ENCODE data around the gene FAM83D.

The FAM83D gene

GRCh38 chr20:38932457-38933120 lies 6.4 kb downstream of the FAM83D start:
- DNase-seq (ENCODE audit: low spot score) (no peak), ATAC-seq (ENCODE audit: low read depth) (peak; percentile 35)
- H3K4me3 ChIP-seq (ENCODE audit: severe bottlenecking): no peak overlapping the region
- no peak for TF ChIP-seq CTCF (IDR thresholded peaks at IDR 0.05; ENCODE audit: poor library complexity, severe bottlenecking)
- H3K27ac ChIP-seq (ENCODE audit: poor library complexity, severe bottlenecking): peak overlapping the region; percentile 33
- peaks cover 58% of the 10 kb centered on the region for H3K4me1 ChIP-seq (ENCODE audit: insufficient read depth, poor library complexity, severe bottlenecking)
- H3K36me3 ChIP-seq (ENCODE audit: low read depth): peaks cover 55% of the 10 kb centered on the region
- H3K27me3 ChIP-seq (ENCODE audit: insufficient read depth, poor library complexity, severe bottlenecking): no peaks in the 10 kb centered on the region
- H3K9me3 ChIP-seq (ENCODE audit: severe bottlenecking): no peaks in the 10 kb centered on the region

- no peak for TF ChIP-seq CTCF (IDR thresholded peaks at IDR 0.05; ENCODE audit: poor library complexity, severe bottlenecking)
- ATAC-seq (ENCODE audit: low read depth): no peak
- H3K36me3 ChIP-seq (ENCODE audit: low read depth): peaks cover 67% of the 10 kb centered on the region
These were observed 8.3 kb downstream of the FAM83D start for GRCh38 chr20:38934530-38934929.

GRCh38 chr20:38935285-38935684 lies 9.1 kb downstream of the FAM83D start:
- H3K36me3 ChIP-seq (ENCODE audit: low read depth): peaks cover 70% of the 10 kb centered on the region
- H3K27me3 ChIP-seq (ENCODE audit: insufficient read depth, poor library complexity, severe bottlenecking): no peaks in the 10 kb centered on the region
- DNase-seq (ENCODE audit: low spot score): no peak
- peak overlapping the region; percentile 1 for H3K27ac ChIP-seq (ENCODE audit: poor library complexity, severe bottlenecking)
- peak; percentile 70 for TF ChIP-seq CTCF (IDR thresholded peaks at IDR 0.05; ENCODE audit: poor library complexity, severe bottlenecking)
- H3K9me3 ChIP-seq (ENCODE audit: severe bottlenecking): no peaks in the 10 kb centered on the region
- H3K4me3 ChIP-seq (ENCODE audit: severe bottlenecking): no peak overlapping the region
- H3K4me1 ChIP-seq (ENCODE audit: insufficient read depth, poor library complexity, severe bottlenecking): peaks cover 42% of the 10 kb centered on the region
- ATAC-seq (ENCODE audit: low read depth): peak; percentile 16; the same call in 1 of the 3 replicates

More at GRCh38 chr20:38934530-38934929, 8.3 kb downstream of the FAM83D start:
- Histone ChIP-seq H3K27me3 (ENCODE audit: insufficient read depth, poor library complexity, severe bottlenecking) (no peaks in the 10 kb centered on the region), H3K4me3 (ENCODE audit: severe bottlenecking) (no peak overlapping the region), H3K27ac (ENCODE audit: poor library complexity, severe bottlenecking) (no peak overlapping the region), H3K4me1 (ENCODE audit: insufficient read depth, poor library complexity, severe bottlenecking) (peaks cover 45% of the 10 kb centered on the region), H3K9me3 (ENCODE audit: severe bottlenecking) (no peaks in the 10 kb centered on the region)
- DNase-seq (ENCODE audit: low spot score): no peak

- Histone ChIP-seq H3K36me3 (ENCODE audit: low read depth) (peaks cover 76% of the 10 kb centered on the region), H3K27me3 (ENCODE audit: insufficient read depth, poor library complexity, severe bottlenecking) (no peaks in the 10 kb centered on the region), H3K4me3 (ENCODE audit: severe bottlenecking) (no peak overlapping the region), H3K27ac (ENCODE audit: poor library complexity, severe bottlenecking) (peak overlapping the region; percentile 1), H3K4me1 (ENCODE audit: insufficient read depth, poor library complexity, severe bottlenecking) (peaks cover 42% of the 10 kb centered on the region), H3K9me3 (ENCODE audit: severe bottlenecking) (no peaks in the 10 kb centered on the region)
- ATAC-seq (ENCODE audit: low read depth): peak; percentile 2; the same call in 1 of the 3 replicates
- no peak for DNase-seq (ENCODE audit: low spot score)
- TF ChIP-seq CTCF (IDR thresholded peaks at IDR 0.05; ENCODE audit: poor library complexity, severe bottlenecking): no peak
These were observed 9.8 kb downstream of the FAM83D start for GRCh38 chr20:38935967-38936407.

- ATAC-seq (ENCODE audit: low read depth) (no peak), DNase-seq (ENCODE audit: low spot score) (no peak)
- H3K36me3 ChIP-seq (ENCODE audit: low read depth): peaks cover 85% of the 10 kb centered on the region
- H3K27ac ChIP-seq (ENCODE audit: poor library complexity, severe bottlenecking): no peak overlapping the region
- no peaks in the 10 kb centered on the region for H3K9me3 ChIP-seq (ENCODE audit: severe bottlenecking)
- TF ChIP-seq CTCF (IDR thresholded peaks at IDR 0.05; ENCODE audit: poor library complexity, severe bottlenecking): no peak
- H3K4me1 ChIP-seq (ENCODE audit: insufficient read depth, poor library complexity, severe bottlenecking): peaks cover 37% of the 10 kb centered on the region
- no peak overlapping the region for H3K4me3 ChIP-seq (ENCODE audit: severe bottlenecking)
- no peaks in the 10 kb centered on the region for H3K27me3 ChIP-seq (ENCODE audit: insufficient read depth, poor library complexity, severe bottlenecking)
These were observed 10.8 kb downstream of the FAM83D start for GRCh38 chr20:38937000-38937399.
